TTC549 (cell line): Measurements from ENCODE around the gene KCNIP1.

Experiments
- FAIRE-seq: peaks from 2 replicates; lab custom pipeline; 2012; peaks lifted over from hg19 to GRCh38; lab: Jason Lieb, UNC

Gene KCNIP1

DNA sequence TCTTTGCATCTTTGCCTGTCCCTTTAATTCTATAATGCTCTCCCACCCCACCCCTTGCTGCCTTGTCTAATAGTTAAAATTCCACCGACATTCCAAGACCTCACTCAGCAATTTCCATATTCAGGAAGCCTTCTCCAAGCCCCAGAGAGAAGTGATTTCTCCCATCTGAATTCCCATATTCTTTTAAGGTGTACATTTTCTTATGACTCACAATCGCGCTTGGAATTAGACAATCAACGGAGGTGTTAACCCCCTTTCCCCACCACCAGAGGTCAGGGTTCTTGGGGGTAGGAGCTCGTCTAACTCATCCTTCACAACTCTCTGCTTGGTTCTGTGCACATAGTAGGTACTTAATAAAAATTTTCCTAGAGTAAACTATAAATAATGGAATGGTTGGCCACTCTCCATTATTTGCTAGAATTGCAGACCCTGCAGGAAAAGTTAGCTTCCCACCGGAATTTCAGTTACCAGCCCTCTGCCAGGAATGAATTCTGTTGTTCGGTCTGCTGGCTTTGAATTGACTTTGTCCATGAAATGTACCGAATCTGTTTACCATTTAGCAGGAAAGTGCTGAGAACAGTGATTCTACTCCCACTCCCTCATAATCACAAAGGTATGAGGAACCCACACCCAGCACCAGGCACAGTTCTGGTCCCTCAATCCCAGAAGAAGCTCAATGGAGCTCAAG is 5.0 kb downstream of the KCNIP1 start:
- no peak for FAIRE-seq

DNA sequence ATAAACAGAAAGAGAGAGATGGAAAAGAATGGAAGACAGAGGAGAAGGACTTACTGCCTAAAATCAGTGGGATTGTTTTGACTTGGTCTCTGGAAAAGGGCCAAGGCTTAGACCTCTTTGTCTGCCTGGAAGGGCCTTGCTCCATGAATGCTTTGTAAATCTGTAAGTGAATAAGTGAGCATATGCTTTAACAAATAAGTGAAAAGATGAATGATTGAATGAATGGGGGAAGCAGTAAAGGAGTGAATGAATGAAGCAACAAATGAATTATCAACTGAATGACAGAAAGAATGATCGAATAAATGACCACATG is 5.5 kb downstream of the KCNIP1 start:
- no peak for FAIRE-seq

DNA sequence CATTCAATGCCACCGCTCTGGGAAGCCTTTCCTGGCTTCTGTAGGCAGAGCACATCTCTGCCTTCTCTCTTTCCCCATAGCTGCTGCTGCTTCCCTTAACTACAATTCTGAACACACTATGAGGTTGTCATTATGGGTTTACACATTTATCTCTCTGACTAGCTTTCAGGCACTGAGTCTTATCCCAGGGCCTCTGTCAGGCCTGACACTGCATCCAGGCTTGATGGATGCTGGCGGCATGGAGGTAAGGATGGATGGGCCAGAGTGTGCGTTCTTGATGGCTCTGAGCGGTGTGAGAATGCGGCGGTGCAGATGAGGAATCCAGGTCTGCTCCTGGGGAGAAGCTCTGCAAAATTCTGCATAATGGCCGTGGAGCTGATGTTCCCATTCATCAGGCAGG is 6.3 kb downstream of the KCNIP1 start:
- no peak for FAIRE-seq

DNA sequence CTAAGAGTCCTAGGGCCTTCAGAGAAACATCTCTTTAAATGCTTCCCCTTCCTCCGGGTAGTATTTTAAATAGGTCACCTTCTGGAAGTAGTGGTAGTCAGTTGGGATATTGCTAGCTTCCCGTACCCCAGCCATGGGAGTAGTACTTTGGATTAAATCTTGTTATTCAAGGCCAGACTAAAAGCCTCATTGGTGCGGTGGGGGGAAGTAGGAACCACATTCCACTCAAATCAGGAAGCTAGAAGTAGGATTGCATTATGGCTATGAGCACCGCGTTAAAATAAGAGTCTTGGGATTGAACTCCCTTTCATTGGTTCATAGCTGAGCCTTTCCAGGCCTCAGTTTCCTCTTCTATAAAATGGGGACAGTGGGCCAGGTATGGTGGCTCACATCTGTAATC is 6.7 kb downstream of the KCNIP1 start:
- no peak for FAIRE-seq

DNA sequence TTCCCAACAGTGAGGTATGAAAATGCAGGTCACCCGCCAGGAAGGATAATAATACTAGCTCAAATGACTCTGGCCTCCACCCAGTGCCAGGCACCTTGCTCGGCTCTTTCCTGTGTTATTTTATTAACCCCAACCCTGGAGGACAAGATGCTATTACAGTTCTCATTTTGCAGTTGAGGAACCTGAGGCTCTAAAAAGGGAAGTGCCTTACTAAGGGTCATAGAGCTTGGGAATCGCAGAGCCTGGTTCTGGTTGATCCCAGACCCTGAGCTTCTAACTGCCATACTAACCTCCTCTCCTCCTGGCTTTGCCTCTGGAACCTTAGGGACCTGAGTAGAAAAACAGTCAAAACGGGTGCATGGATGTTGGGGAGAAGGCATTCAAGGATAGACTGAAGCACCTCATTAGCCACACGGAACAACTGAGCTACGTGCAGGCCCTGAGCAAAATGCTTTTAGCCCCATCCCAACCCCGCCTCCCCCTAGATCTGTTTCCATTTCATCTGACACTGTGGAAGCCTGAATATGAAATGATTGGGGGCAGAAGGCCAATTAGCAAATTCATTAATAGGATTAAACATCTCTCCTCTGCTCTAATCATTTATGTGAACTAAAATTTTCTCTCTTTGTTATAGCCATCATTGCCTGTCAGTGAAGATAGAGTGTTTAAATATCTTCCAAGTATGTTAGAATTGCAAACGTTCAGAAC is 7.9 kb downstream of the KCNIP1 start:
- FAIRE-seq: no peak

DNA sequence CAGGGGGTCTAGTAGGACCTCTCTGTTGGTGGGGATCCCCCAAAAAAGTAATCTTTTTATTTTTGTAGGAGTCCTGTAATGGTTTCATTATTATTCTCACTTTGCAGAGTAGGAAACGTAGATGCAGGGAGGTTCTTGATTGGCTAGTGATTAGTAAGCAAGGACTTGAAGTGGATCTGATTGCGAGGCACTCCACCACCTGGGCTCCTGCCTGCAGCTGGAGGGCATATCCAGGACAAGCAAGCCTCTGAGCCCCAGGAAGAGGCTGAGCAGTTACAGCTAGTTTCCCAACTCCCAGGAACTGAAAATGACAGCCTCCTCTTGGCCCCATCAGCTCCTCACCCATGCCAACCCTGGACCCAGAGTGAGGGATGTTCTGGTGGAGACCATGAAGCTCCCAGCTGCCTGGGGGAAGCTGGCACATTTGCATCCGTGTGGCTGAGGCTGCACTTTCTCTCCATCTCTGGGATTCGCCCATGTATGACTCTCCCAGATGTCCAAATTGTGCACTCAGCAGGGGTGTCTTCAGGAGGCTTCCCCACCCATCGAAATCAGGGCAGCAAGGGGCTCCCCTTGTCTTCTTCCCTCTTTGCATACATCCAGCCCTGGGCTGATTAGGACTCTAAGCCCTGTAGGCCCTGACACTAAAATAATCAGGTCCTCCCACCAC is 10.2 kb downstream of the KCNIP1 start:
- no peak for FAIRE-seq

DNA sequence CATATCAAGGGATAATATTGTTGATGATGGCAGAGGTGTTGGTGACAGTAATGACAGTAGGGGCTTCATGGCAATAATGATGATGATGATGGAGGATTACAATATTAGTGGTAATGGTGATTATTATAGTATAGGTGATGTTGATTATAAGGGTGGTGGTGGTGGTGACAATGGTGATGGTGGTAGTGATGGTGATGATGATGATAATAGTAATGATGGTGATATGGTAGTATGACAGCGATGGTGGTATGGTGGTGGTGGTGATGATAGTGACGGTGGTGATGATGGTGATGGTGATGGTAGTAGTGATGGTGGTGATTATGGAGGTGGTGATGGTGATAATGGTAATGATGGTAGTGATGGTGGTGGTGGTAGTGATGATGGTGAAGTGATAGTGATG is 13.6 kb downstream of the KCNIP1 start:
- FAIRE-seq: no peak

DNA sequence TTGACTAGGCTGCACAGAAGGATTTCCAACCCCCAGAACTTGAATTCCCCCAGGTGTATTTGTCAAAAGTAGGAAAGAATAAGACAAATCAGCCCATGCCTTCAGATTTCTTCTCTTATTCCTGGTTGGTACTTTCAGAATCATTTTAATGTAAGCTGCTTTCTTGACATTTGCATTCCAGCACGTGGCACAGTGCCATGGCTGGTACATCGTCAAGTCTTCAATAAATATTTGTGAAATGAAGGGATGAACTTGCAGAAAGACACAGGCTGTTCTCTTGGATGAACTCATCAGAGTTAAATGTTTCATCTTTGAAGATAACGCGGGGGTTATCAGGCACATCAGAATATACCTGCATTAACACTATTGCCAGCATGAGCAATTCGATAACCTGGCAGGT is 14.5 kb downstream of the KCNIP1 start:
- FAIRE-seq: no peak

DNA sequence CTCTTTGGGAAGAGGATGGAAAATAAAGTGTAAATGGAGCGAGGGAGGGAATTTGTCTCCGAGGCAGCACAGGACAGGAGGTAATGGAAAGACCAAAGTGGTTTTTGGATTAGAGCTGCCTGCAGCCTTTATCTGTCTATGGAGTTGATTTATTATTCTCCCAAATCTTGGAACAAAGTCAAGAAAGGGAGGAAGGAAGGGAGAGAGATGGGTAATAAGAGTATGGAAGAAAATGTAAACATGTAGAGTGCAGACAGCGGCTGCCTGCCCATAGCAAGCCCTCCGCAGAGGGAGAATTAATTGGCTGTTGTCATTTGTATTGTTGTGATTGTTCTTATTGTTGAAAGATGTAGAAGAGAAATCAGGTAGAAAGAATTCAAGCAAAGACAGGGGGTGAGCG is 15.7 kb downstream of the KCNIP1 start:
- FAIRE-seq: no peak

DNA sequence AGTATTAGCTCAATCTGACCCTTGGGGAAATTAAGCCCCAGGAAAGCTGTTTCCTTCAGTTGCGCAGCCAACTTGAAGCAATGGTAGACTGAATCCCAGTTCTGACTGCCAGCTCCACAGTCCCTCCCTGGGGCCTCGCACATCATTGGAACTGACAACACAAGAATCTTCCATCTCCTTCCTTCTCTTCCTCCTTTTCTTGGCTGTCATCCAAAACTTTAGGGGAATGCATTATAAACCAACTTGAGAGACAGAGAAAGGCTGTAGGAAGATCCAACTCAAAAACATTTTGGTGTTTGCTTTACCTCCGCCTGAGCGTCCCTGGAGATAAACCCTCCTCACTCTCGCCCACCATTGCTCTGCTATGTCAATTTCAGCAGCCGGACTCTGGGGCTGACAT is 16.6 kb downstream of the KCNIP1 start:
- no peak for FAIRE-seq

DNA sequence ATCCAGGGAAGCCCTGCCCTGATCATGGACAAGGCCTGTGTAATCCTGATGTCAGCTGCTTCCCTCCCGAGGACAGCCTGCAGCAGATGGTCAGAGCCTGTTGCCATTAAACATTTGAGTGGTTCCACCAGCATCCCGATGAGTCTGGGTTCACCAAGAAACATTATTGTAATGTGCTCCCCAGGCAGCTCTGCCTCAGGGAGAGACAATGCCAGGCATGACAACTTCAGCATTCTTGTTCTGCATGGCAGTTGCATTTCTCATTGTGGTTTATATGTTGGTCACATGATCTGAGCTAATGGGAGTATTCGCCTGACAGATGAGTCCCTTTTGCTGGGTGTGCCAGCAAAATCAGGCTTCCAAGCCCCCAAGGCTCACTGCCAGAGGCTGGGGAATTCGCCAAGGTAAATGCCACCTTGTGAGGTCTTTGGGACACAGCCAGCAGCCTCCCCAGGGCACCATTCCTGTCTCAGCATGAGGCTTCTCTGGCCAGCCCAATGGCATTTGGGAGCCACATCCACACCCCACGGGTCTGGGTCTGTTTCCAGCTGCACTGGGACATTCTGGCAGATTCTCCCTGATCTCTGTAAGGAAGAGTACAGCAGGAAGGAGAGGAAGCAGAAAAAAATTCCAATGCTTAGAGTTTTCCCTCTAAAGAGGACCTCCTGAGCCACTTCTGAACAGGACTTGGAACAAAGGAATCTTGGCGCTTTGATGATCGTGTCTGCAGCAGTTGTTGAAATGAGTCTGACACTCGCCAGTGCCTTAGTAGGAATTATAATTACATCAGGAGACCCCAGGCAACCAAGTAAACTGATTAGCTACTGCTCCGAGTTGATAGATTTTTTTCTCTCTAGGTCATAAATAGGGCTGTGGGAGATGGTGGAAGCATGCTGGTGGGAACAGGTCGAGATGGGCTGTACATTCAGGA is 18.7 kb downstream of the KCNIP1 start:
- FAIRE-seq: no peak

DNA sequence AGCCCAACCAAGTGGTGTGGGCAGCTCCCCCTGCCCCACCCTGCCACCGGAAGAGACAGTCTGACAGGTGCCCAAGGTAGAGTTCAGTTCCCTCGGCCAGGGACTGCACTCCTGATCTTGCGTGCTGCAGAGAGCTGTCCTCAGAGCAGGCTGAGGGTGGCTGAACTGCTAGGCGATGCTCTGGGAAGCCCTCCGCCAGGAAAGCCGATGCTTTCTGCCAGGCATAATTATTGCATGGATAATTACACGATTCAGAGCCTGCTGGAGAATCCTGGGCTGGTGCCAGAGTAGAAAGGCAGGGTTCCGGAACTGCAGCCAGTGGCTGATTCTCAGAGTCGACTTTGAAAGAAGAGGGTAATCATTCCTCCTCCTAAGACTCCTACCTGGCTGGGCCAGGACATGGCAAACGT is 19.3 kb downstream of the KCNIP1 start:
- FAIRE-seq: no peak

DNA sequence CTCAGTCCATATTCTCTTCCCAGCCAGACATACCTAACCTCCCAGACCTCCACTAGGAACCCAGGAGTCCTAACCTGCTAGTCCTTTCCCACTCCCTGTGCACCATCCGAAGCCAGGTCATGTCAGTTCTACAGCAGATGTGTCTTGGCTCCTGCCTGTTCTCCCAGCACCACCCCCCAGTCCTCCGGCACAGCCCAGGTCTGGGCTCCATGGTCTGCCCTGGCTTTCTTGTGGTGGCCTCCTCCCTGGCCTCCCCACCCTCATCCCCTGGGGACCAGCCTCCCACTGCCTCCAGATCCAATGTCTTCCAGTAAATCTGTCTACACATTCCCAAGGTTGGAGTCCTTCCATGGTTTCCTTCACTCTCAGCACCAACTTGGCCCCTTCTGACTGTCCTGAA is 20.0 kb downstream of the KCNIP1 start:
- no peak for FAIRE-seq

DNA sequence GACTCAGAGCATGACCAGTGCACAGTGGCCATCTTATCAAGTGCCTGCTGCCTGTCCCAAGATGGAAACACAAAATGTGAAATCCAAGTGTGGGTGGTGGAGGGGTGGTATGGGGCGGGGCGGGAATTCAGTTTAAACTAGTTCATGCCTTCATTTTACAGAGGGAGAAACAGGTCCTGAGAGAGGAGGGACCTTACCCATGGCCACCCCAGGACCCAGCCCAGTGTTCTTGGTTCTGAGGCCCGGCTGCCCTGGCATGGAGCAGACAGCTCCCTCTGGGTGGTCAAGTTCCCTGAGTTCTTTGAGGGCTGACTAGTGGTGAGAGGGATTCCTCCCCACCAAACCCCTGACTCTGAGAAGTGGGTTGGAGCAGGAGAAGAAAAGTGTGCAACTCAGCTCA is 20.8 kb downstream of the KCNIP1 start:
- no peak for FAIRE-seq

DNA sequence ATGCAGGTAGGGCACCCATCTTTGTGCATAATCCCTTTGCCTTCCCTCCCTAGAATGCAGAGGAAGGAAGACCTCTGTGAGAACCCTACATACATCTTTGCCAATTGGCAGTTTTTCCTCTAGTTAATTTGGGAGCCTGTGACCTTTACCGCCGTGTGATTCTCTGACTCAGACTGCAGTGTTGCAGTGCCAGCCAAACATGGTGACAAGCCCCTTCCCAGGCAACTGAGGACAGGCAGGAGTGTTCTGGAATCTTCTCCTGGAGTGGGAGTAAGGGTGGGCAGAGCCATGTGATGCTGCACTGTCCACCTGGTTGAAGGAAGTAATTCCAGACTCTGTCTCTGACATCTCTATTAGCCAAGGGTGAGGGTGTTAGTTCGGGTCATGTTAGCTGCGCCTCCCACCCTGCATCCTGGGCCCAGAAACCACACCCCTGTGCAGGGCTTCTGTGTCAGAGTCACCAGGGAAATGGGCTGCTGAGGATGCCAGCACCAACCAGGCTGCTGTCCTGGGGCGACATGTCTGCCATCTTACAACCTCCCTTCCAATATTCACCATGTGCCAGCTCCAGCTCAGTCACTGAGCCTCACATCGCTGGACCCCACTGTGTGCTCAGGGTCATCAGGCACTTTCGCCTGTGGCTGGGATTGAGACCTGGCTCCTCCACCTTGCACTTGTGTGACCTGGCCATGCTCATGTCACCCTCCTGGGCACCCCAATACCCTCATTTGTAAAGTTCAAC is 21.8 kb downstream of the KCNIP1 start:
- FAIRE-seq: no peak

DNA sequence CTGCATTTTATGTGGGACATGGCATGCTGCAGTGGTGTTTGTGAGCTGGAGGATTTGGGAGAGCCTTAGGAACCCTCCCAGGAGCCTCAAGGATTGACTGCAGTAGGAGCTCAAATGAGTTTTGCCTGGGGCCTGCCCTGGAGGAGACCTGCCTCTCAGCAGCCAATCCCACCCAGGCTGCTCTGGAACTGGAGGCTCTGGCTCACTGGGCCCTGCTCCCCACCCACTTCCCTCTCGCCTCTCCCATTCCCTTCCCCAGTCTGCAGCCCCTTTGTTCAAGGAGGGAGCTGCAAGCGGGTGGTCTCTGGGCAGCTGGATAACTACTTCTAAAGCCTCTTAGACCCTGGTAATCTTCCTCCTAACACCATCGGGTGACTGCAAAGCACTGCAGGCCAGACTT is 24.2 kb downstream of the KCNIP1 start:
- no peak for FAIRE-seq

DNA sequence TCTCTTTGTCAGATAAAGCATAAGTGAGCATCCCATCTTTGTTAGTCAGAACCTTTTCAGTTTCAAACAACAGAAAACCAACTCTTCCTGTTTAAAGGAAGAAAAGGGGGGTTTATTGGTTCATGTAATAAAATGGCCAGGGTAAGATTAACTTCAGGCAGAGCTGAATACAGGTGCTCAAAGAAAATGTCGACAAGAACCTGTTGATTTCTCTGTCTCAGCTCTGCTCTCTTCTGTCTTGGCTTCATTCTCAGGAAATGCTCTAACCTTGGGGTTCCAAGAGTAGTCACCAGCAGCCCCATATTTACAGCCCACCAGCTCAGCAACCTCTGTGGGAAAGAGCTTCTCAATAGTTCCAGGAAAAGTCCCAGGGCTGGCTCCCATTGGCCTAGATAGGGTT is 25.2 kb downstream of the KCNIP1 start:
- no peak for FAIRE-seq

DNA sequence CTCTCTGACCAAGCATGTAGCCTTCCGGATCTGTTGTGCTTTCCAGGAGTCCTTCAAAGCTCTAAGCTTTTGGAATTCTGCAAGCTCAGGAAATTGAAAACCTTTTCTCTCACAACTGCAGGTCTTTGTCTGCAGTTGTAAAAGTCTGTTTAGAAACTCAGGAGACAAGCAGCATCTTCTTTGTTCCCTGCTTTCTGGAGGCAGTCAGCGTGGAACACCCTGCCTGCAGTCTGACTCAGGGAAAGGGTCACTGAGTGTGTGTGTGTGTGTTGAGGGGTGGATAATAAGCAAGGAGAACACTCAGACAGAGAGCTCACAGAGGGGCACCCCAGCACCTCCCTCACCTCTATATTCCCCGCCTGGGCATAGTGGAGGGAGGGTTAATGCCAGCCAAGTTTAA is 29.1 kb downstream of the KCNIP1 start:
- FAIRE-seq: no peak

DNA sequence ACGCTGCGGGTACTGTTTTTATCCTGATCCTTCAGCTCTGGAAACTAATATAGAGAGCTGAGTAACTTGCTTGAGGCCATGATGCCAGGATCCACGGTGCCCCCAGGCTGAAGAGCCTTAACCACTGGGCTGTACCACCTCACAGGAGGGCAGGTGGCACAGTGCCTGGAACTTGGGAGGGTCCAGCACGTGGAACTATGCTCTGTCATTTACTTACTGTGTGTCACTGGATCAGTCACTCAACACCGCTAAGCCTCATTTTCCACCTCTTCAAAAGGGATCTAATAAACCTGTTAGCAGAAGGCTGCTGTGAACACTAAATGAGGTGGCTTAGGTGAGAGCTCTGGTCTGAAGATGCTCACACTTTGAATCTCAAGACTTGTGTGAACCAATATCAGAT is 29.6 kb downstream of the KCNIP1 start:
- no peak for FAIRE-seq

DNA sequence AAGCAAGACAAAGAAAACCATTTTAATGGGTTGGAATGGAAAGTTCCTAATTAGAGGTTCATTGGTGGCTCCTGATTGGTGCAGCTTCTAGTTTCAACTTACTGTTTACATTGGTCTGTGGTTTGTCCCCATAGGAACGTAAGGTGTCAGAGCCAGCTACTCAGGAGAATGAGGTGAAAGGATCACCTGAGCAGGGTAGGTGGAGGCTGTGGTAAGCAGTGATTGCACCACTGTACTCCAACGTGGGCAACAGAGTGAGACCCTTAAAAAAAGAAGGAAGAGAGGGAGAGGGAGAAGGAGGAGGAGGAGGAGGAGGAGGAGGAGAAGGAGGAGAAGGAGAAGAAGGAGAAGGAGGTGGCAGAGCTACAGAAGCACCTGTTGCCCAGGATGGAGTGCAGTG is 30.4 kb downstream of the KCNIP1 start:
- no peak for FAIRE-seq

DNA sequence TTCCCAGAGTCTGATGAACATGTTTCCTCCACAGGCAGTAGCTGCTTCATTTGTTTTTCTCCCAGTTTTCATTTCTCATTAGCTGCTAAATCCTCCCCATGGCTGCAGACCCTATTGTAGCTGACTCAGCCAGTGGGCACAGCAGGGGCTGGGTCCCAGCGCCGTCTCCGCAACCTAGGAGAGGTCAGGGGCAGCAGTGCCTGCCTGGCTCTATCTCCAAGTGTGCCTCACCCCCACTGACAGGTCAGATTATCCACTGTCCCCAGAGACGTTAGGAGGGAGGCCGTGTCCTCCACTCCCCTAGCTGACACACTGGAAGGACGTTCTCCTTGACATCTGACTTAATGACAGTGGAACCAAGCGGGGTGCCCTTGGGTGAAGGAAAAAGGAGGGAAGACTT is 31.1 kb downstream of the KCNIP1 start:
- no peak for FAIRE-seq

DNA sequence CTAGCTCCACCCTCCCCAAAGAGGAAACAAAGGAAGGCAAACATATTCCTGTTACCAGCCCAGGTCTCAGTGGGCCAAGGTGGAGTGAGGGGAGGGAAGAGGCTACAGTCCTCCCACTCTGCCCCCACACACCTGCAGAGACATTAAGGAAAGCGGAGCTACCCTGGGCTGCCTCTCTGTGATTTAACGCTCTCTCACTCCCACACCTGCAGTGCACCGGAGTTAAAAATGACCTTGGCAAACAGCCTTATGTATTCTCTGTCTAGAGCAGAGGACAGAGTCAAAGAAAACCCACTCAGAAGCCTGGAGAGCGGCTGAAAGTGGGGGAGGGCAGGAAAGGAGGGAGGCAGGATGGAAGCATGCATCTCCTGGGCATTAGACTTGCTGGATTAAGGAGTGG is 32.7 kb downstream of the KCNIP1 start:
- no peak for FAIRE-seq
